IgD-negative memory B cell (primary cell): Measurements from ENCODE around the gene KRTAP19-4. TPM values are rescaled to one million over a fixed set of nuclear protein-coding genes. Genes with fewer than 3 reads are reported as not detected.

Experiments used
- H3K27ac Mint-ChIP-seq, 3 donors: one replicate each; pipeline ENCODE4 v1.8.0; 2020 to 2022; ENCODE audit warnings: mild to moderate bottlenecking in 3 of 3, mixed read lengths in 3 of 3, moderate library complexity in 1 of 3
- H3K27me3 Mint-ChIP-seq: one replicate; pipeline ENCODE4 v1.8.0; 2021; ENCODE audit warnings: mixed read lengths
- H3K36me3 Mint-ChIP-seq: one replicate; pipeline ENCODE4 v1.8.0; 2020; ENCODE audit warnings: mild to moderate bottlenecking, mixed read lengths
- H3K4me1 Mint-ChIP-seq, 3 donors: one replicate each; pipeline ENCODE4 v1.8.0; 2020 to 2022; ENCODE audit warnings: mixed read lengths in 3 of 3, mild to moderate bottlenecking in 1 of 3
- H3K4me3 Mint-ChIP-seq, 4 donors: one replicate each; pipeline ENCODE4 v1.8.0; 2020 to 2022; ENCODE audit warnings: mild to moderate bottlenecking in 4 of 4, mixed read lengths in 4 of 4, moderate library complexity in 3 of 4
- H3K9me3 Mint-ChIP-seq, 3 donors: one replicate each; pipeline ENCODE4 v1.8.0; 2020 to 2021; ENCODE audit warnings: mixed read lengths in 3 of 3, mild to moderate bottlenecking in 1 of 3
- polyA plus RNA-seq: library from polyadenylated mRNA; unstranded; fragments of 300-500 nt; fragmentation: Illumina TruSeq; gene quantifications from one replicate; pipeline ENCODE4 v1.2.3, GENCODE V29; 2021

KRTAP19-4 gene
- polyA plus RNA-seq, 1 donor from 2014 or later = not detected

- Mint-ChIP-seq H3K4me1 (peaks cover 0 to 1% (median 0%) of the 10 kb centered on the region in 3 donors), H3K36me3 (no peaks in the 10 kb centered on the region), H3K27ac (no peak overlapping the region), H3K4me3 (no peak overlapping the region), H3K27me3 (no peaks in the 10 kb centered on the region), H3K9me3 (peaks cover 0 to 3% (median 0%) of the 10 kb centered on the region in 3 donors)
These were observed 48.5 kb downstream of the KRTAP19-4 start for GRCh38 chr21:30448514-30448913.

GRCh38 chr21:30447056-30447455, 49.9 kb downstream of the KRTAP19-4 start:
- Mint-ChIP-seq H3K4me1 (peaks cover 0 to 1% (median 0%) of the 10 kb centered on the region in 3 donors), H3K27me3 (no peaks in the 10 kb centered on the region), H3K36me3 (no peaks in the 10 kb centered on the region), H3K9me3 (peaks cover 0 to 3% (median 0%) of the 10 kb centered on the region in 3 donors), H3K4me3 (no peak overlapping the region), H3K27ac (no peak overlapping the region)

Other genes starting within 250 kb of the KRTAP19-4 start
- gene KRTAP24-1, start 214.2 kb downstream of the KRTAP19-4 start, polyA plus RNA-seq = not detected
- gene KRTAP25-1, start 207.7 kb downstream of the KRTAP19-4 start, polyA plus RNA-seq = not detected
- not detected for gene KRTAP26-1, start 176.8 kb downstream of the KRTAP19-4 start, polyA plus RNA-seq
- not detected for gene KRTAP27-1, start 159.5 kb downstream of the KRTAP19-4 start, polyA plus RNA-seq
- not detected for gene KRTAP23-1, start 148.6 kb downstream of the KRTAP19-4 start, polyA plus RNA-seq
- gene KRTAP13-2, start 124.9 kb downstream of the KRTAP19-4 start, polyA plus RNA-seq = not detected
- not detected for gene KRTAP13-1, start 101.1 kb downstream of the KRTAP19-4 start, polyA plus RNA-seq
- gene KRTAP13-3, start 71.2 kb downstream of the KRTAP19-4 start, polyA plus RNA-seq = not detected
- gene KRTAP13-4, start 66.9 kb downstream of the KRTAP19-4 start, polyA plus RNA-seq = not detected
- not detected for gene KRTAP15-1, start 56.9 kb downstream of the KRTAP19-4 start, polyA plus RNA-seq
- not detected for gene KRTAP19-1, start 16.8 kb downstream of the KRTAP19-4 start, polyA plus RNA-seq
- not detected for gene KRTAP19-2, start 9.7 kb downstream of the KRTAP19-4 start, polyA plus RNA-seq
- not detected for gene KRTAP19-3, start 5.2 kb downstream of the KRTAP19-4 start, polyA plus RNA-seq
- not detected for gene KRTAP19-5, start 5.0 kb upstream of the KRTAP19-4 start, polyA plus RNA-seq
- gene KRTAP19-6, start 44.7 kb upstream of the KRTAP19-4 start, polyA plus RNA-seq = not detected
- not detected for gene KRTAP19-7, start 64.1 kb upstream of the KRTAP19-4 start, polyA plus RNA-seq
- not detected for gene KRTAP22-2, start 93.2 kb upstream of the KRTAP19-4 start, polyA plus RNA-seq
- not detected for gene KRTAP6-3, start 95.3 kb upstream of the KRTAP19-4 start, polyA plus RNA-seq
- not detected for gene KRTAP6-2, start 101.7 kb upstream of the KRTAP19-4 start, polyA plus RNA-seq
- not detected for gene KRTAP22-1, start 103.9 kb upstream of the KRTAP19-4 start, polyA plus RNA-seq
- gene KRTAP6-1, start 116.8 kb upstream of the KRTAP19-4 start, polyA plus RNA-seq = not detected
- not detected for gene KRTAP20-1, start 119.3 kb upstream of the KRTAP19-4 start, polyA plus RNA-seq
- not detected for gene KRTAP20-4, start 123.5 kb upstream of the KRTAP19-4 start, polyA plus RNA-seq
- gene KRTAP20-2, start 138.0 kb upstream of the KRTAP19-4 start, polyA plus RNA-seq = not detected
- not detected for gene KRTAP20-3, start 145.7 kb upstream of the KRTAP19-4 start, polyA plus RNA-seq
- not detected for gene KRTAP21-3, start 221.6 kb upstream of the KRTAP19-4 start, polyA plus RNA-seq